ENCODE data around the gene FNBP1.
A peak's percentile ranks its signal among the peaks of the same experiment; 100 is the strongest.
"Not testable (repeated sequence)": the region's sequence is repeated elsewhere in the genome, so short reads cannot be mapped to it uniquely, and the experiment has no call there.

FNBP1 gene

DNA sequence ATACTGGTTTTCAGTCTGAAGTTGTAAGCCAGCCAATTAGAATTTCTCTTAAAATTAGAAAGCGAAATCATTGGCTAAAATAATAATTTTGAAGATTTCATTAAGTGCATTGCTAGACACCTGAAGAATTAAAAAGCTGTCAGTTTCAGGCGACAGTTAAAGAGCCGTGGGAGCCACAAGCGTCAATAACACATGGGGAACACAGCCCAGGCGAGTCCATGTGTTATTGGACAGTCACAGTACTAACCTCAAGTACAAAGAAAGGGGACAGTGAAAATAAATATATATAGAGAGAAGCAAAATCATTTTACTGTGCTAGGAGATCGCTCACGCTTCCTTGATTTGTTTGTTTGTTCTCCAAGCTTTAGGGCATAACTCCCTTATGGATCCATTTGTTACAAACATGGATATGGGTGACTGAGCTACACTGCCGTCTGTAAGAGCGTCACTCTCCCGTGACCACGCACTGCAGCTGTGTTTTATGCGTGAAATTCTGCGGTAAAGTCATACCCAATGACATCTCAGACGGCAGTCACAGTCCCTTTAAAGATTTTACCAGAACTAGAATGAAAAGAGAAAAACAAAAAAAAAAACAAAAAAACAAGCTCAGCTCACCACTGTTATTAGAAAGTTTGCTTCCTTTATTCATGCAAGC is 124.6 kb downstream of the FNBP1 start:
- DNase-seq (ENCODE audit: low read depth): no peak

- DNase-seq (ENCODE audit: low read depth): no peak
Observed at GRCh38 chr9:129916707-129917106, 126.3 kb downstream of the FNBP1 start.

DNA sequence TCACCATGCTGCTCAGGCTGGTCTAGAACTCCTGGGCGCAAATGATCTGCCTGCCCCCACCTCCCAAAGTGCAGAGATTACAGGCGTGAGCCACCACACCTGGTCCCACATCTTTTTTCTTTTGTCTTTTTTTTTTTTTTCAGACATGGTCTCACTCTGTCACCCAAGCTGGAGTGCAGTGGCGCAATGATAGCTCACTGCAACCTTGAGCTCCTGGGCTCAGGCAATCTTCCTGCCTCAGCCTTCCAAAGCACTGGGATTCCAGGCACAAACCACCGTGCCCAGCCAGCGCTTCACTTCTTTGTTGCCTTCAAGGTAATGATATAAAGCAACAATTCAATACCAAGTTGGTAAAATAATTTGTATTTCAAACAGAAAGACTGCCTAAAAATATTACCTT is 128.9 kb downstream of the FNBP1 start:
- no peak for DNase-seq (ENCODE audit: low read depth)

- DNase-seq (ENCODE audit: low read depth): no peak
Observed at GRCh38 chr9:129910628-129911567, 132.1 kb downstream of the FNBP1 start.

DNA sequence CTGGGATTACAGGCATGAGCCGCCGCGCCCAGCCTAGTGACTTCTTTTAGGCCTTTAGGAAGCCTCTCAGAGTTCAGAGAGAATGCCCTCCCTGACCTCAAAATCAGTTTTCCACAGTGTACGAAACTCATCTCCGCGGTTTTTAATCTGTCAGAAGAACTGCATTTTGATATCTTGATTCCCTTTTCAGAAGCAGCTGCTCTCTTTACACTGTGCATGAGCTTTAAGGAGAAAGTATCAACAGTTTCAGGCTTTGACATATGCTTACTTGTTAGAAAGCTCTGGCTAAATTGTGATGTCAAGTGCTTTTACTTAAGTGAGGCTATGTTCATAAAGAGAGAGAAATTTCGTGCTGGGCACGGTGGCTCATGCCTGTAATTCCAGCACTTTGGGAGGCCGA is 133.1 kb downstream of the FNBP1 start:
- no peak for DNase-seq (ENCODE audit: low read depth)

DNA sequence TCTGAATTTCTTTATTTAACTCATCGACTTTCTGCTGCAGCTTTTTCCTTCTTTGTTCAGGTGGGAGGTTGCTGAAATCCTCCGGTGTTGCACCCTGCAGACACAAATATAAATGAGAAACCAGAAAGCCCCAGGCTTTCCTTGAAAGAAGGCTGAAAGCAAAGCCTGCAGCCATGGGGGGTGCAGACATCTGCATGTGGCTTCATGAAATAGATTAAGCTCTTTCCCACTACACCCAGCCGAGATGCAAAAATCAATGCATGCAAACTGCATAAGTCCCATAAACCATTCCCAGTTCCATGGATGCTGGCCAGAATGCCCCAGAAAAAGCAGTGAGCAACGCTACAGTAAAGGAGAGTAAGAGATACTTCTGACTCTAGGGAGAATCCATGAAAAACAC is 134.1 kb downstream of the FNBP1 start:
- no peak for DNase-seq (ENCODE audit: low read depth)

DNA sequence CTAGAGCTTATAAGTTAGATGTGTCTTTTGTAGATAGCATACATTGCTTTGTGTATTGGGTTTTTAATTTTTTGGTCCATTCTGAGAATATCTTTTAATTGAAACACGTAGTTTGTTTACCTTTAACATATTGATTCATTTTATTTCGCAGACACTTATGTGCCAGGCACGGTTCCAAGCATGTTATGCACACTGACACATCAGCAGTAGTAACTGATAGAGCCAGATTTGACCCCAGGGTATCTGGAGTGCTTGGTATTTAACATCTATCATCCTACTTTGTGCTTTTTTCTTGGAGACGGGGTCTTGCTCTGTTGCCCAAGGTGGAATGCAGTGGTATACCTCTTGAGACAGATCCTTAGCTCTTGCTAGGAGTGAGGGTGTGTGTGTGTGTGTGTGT is 135.8 kb downstream of the FNBP1 start:
- no peak for DNase-seq (ENCODE audit: low read depth)

DNA sequence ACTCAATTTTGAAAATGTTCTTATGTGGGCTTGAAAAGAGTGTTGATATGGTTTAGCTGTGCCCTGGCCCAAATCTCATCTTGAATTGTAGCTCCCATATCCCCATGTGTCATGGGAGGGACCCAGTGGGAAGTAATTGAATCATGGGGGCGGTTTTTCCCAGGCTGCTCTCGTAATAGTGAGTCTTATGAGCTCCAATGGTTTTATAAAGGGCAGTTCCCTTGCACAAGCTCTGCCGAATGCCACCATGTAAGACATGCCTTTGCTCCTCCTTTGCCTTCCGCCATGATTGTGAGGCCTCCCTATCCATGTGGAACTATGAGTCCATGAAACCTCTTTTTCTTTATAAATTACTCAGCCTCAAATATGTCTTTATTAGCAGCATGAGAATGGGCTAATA is 136.7 kb downstream of the FNBP1 start:
- DNase-seq (ENCODE audit: low read depth): no peak

DNA sequence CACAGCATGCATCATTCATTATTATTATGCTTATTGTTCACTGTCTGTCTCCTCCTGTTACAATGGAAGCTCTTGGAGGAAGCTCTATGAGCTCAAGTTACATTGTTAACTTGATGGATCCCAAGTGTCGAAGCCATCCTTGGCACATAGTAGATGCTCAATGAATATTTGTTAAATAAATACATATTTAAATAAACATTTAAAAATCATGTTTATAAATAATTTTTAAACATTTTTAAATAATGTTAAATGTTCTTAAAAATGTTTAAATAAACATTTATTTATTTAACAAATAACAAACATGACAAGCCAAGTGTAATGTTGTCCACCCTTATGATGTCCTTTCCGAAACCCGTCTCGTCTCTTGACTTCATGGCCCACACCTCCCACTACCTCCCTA is 138.3 kb downstream of the FNBP1 start:
- DNase-seq (ENCODE audit: low read depth): no peak

GRCh38 chr9:129902740-129903134 is 140.3 kb downstream of the FNBP1 start:
- DNase-seq (ENCODE audit: low read depth): no peak

DNA sequence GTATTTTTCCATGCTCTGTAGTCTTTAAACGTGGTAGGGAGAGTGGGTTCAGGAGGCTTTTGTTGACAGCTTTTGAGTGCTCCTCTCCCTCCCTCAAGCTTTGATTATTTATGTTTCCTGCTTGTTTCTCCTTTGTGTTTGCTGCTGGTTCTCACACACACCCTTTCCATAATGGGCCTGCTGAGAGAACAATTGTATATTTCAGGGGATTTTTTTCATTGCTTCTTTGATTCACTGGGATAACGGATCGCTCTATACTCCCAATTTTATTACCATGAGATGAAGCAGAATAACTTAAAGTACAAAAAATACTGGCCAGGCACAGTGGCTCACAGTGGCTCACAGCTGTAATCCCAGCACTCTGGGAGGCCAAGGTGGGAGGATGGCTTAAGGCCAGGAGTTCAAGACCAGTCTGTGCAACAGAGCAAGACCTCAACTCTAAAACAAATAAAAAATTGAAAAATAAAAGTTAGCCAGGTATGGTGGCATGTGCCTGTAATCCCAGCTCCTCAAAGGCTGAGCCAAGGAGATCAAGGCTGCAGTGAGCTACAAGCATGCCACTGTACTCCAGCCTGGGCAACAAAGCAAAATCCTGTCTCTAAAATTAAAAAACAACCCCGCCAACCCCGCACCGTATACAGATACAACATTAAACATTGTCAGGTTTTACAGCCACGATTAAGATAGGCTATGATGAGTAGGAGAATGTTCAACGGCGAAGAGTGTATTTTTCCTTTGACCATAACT is 140.8 kb downstream of the FNBP1 start:
- DNase-seq (ENCODE audit: low read depth): no peak

DNA sequence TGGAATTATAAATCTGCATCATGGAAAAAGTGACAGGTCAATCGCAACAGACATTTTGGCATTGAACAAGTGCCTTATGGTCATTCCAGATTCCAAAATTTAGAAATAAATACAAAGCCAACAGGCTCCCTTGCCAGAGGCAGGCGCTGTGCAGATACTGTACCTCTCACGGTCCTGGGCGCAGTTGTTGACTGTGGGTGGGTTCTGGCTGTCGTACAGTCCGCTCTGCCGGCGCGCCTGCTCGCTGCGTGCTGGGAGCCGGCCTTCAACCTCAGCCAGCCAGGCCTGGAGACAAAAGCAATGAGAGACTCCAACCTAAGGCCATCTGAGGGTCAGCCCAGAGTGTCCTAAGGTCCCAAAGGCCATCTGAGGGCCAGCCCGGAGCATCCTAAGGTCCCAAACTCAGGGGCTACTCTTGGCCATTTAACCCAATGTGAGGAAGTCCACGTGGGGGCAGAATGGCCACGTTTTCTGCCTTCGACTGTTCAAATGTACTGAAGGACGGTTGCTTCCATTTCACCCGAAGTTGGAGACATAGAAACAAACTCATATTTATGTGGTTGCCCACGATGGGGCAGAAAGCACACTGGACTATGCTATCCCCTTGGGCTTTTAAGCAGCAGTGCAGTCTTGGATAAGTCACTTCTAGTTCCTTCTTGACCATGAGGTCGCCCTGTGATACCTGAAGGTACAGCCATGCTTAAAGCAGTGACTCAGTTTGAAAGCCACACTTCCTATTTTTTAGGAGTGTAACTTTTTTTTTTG is 142.5 kb downstream of the FNBP1 start:
- no peak for DNase-seq (ENCODE audit: low read depth)

DNA sequence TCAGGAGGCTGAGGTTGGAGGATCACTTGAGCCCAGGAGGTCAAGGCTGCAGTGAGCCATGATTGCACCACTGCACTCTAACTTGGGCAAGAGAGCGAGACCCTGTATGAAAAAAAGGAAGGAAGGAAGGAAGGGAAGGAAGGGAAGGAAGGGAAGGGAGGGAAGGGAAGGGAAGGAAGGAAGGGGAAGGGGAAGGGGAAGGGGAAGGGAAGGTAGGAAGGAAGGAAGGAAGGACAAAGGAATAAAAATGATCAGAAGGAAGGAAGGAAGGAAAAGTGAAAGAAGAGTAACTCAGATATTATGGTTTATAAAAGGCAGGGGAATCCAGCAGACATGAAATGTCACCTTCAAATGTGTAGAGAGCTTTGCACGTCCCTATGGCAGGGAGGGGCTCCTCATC is 143.4 kb downstream of the FNBP1 start:
- no peak for DNase-seq (ENCODE audit: low read depth)

DNA sequence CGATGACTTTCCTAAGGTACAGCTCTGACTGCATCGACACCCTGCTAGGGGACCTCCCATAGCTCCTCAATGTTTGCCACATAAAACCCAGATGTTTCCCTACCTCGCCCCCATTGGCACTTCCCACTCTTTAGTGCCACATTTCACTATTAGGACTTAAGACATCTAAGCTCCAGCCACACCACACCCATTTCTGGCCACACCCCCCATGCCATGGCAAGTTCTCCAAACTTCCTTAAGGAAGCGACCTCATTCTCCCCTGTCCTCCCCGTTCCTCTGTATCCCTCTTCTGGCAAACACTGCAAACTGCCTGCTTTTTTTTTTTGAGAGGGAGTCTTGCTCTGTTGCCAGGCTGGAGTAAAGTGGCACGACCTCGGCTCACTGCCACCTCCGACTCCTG is 144.8 kb downstream of the FNBP1 start:
- no peak for DNase-seq (ENCODE audit: low read depth)

- DNase-seq (ENCODE audit: low read depth): no peak
Observed at GRCh38 chr9:129897263-129897662, 145.7 kb downstream of the FNBP1 start.

DNA sequence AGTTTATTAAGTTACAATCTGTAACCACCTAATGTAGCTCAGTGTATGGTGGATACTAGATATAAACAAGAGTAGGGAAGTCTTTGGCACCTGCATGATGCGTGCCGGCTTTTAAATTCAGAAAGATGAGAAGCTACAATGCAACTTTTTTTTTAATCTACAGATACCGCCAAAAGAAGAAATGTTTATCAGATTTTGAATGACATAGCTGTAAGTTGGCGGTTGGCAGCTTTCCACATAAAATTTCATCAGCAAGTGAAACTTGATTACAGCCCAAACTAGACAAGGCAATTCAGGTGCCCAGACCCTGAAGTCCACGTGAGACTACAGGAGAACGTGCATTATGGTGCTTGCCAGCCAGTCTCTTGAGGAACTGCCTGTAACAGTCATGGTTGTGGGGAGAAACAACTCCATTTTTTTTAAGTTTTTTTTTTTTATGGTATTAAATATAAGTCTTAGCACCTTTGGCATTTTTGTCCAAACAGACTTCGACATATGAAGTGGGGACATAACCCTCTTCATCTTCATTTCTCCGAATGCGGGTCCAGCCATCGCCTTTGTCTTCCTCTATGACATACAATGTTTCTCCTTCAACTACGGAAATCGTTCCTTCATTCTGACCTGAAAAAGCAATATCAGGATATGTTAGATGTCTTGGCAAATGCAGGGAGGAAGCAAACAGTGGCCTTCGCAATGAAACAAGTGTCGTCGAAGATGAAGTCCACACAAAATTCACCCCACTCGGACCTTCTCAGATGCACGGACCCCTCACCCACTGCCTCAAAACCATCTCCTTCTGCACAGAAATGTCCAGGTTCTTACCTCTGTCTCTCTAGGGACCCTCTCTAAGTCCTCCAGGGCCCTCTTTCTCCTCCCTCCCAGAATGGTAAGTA is 147.4 kb downstream of the FNBP1 start:
- peak; percentile 61 for DNase-seq (ENCODE audit: low read depth)

- peak; percentile 43 for DNase-seq (ENCODE audit: low read depth)
Observed at GRCh38 chr9:129894120-129894823, 148.7 kb downstream of the FNBP1 start.

GRCh38 chr9:129891569-129891968 is 151.4 kb downstream of the FNBP1 start:
- DNase-seq (ENCODE audit: low read depth): no peak

DNA sequence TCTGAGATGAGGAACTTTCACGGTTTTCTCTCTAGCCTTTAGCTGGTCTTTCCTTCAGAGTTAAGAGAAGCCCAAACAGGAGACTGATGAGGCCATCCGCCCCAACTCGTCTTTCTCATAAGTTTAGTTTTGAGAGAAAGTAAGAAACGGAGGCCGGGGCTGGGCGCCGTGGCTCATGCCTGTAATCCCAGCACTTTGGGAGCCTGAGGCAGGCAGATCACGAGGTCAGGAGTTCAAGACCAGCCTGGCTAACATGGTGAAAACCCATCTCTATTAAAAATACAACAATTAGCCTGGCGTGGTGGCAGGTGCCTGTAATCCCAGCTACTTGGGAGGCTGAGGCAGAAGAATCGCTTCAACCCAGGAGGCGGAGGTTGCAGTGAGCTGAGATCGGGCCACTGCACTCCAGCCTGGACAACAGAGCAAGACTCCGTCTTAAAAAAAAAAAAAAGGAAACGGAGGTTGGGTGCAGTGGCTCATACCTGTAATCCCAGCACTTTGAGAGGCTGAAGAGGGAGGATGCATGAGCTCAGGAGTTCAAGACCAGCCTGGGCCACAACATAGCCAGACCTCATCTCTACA is 152.2 kb downstream of the FNBP1 start:
- DNase-seq (ENCODE audit: low read depth): not testable (repeated sequence)
